HEK293 (cell line): Measurements from ENCODE around the gene NDUFB10.

Source experiments
- CTCF ChIP-seq: fragments of 450-650 bp; formaldehyde crosslinking; IDR thresholded peaks from 2 replicates; pipeline ENCODE4 v1.5.1; 2016; ENCODE audit warnings: missing biosample characterization, missing genetic modification characterization
- ZNF18 ChIP-seq: fragments of 450-650 bp; formaldehyde crosslinking; IDR thresholded peaks from 2 replicates; pipeline ENCODE4 v1.5.1; 2016; ENCODE audit warnings: missing biosample characterization, missing genetic modification characterization
- ZNF76 ChIP-seq: fragments of 450-650 bp; formaldehyde crosslinking; IDR thresholded peaks from 2 replicates; pipeline ENCODE4; 2016; ENCODE audit warnings: low read depth, missing biosample characterization, missing genetic modification characterization, borderline replicate concordance

GRCh38 chr16:1991948-1992703 lies 32.8 kb downstream of the NDUFB10 start:
- TF ChIP-seq ZNF76 (tag by site-specific recombination) (no peak), CTCF (tag by site-specific recombination) (no peak), ZNF18 (tag by site-specific recombination) (no peak)
